Panc1 (cell line): ENCODE results near the gene AIFM1.

ENCODE experiments used
- POLR2AphosphoS5 ChIP-seq: IDR thresholded peaks from 2 replicates; pipeline ENCODE4 v1.6.1; 2012; ENCODE audit warnings: mild to moderate bottlenecking, low read depth, low read length, moderate library complexity
- SIN3A ChIP-seq: IDR thresholded peaks from 2 replicates; pipeline ENCODE4 v1.6.1; 2012; ENCODE audit warnings: low read depth, mild to moderate bottlenecking, low read length, moderate library complexity, borderline replicate concordance; ENCODE audit not compliant: insufficient read depth
- TCF7L2 ChIP-seq: IDR thresholded peaks from 2 replicates; pipeline ENCODE4 v1.6.1; 2011; ENCODE audit warnings: mild to moderate bottlenecking, low read depth, low read length, inconsistent platforms
- TF ChIP-seq, protein P1 (sequence below): fragments of 450-650 bp; IDR thresholded peaks from 2 replicates; pipeline ENCODE4 v1.5.1; 2017; ENCODE audit warnings: mild to moderate bottlenecking
- TF ChIP-seq, protein P2 (sequence below), 2 experiments: IDR thresholded peaks; 2 replicates each; pipeline ENCODE4 v1.6.1; 2011 to 2012; ENCODE audit warnings: low read depth in 2 of 2, control low read depth in 1 of 2, low read length in 1 of 2, mild to moderate bottlenecking in 1 of 2, moderate library complexity in 1 of 2; ENCODE audit not compliant: insufficient read depth in 1 of 2

DNA sequence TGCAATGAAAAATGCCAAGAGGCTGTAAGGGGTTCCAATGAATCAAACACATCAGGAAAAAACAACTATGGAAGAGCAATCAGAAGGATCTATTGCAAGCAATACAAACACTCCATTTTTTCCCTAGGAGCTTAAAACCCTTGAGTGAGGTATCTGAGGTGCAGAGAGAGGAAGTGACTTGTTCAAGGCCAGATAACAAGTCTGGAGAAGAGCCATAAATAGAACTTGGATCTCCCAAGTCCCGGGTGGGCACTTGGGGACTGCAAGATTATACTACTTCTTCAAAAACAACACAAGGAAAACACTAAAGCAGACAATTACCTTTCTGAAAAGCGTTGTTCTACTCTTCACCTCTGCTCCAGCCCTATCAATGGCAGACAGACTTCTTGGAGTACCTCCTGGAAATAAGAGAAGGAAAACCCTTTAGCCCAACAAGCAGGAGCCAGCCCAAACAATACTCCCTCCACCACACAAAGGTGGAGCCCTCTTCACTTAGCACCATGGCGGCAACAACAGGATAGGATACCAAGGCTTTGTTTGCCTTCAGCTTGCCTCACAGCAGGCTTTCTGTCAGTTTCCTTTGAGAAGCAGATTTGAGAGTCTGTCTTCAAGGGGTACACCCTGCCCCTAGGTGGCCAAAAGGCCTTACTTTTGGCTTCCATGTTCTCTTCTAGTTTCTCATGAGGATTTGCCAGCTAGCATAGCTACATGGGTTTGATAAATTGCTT is 26.0 kb downstream of the AIFM1 start:
- TF ChIP-seq, protein P1, sequence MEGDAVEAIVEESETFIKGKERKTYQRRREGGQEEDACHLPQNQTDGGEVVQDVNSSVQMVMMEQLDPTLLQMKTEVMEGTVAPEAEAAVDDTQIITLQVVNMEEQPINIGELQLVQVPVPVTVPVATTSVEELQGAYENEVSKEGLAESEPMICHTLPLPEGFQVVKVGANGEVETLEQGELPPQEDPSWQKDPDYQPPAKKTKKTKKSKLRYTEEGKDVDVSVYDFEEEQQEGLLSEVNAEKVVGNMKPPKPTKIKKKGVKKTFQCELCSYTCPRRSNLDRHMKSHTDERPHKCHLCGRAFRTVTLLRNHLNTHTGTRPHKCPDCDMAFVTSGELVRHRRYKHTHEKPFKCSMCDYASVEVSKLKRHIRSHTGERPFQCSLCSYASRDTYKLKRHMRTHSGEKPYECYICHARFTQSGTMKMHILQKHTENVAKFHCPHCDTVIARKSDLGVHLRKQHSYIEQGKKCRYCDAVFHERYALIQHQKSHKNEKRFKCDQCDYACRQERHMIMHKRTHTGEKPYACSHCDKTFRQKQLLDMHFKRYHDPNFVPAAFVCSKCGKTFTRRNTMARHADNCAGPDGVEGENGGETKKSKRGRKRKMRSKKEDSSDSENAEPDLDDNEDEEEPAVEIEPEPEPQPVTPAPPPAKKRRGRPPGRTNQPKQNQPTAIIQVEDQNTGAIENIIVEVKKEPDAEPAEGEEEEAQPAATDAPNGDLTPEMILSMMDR = no peak
- TF ChIP-seq POLR2AphosphoS5 (no peak), SIN3A (no peak), TCF7L2 (no peak)
- TF ChIP-seq, protein P2, sequence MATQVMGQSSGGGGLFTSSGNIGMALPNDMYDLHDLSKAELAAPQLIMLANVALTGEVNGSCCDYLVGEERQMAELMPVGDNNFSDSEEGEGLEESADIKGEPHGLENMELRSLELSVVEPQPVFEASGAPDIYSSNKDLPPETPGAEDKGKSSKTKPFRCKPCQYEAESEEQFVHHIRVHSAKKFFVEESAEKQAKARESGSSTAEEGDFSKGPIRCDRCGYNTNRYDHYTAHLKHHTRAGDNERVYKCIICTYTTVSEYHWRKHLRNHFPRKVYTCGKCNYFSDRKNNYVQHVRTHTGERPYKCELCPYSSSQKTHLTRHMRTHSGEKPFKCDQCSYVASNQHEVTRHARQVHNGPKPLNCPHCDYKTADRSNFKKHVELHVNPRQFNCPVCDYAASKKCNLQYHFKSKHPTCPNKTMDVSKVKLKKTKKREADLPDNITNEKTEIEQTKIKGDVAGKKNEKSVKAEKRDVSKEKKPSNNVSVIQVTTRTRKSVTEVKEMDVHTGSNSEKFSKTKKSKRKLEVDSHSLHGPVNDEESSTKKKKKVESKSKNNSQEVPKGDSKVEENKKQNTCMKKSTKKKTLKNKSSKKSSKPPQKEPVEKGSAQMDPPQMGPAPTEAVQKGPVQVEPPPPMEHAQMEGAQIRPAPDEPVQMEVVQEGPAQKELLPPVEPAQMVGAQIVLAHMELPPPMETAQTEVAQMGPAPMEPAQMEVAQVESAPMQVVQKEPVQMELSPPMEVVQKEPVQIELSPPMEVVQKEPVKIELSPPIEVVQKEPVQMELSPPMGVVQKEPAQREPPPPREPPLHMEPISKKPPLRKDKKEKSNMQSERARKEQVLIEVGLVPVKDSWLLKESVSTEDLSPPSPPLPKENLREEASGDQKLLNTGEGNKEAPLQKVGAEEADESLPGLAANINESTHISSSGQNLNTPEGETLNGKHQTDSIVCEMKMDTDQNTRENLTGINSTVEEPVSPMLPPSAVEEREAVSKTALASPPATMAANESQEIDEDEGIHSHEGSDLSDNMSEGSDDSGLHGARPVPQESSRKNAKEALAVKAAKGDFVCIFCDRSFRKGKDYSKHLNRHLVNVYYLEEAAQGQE (IDR thresholded peaks at IDR 0.05; ENCODE audit: insufficient read depth in 1 of 2, low read depth in 2 of 2, low read length in 1 of 2) = no peak
